Osteoblast (primary cell): ENCODE measurements around the gene WHRN. TPM values are rescaled to one million over a fixed set of nuclear protein-coding genes. Genes with fewer than 3 reads are reported as not detected.

ENCODE experiments used
- DNase-seq: peaks from one replicate; pipeline ENCODE4 v3.0.0; 2011; ENCODE audit warnings: low spot score, mixed read lengths; ENCODE audit not compliant: insufficient read length; ENCODE audit errors: missing footprints
- H2AFZ ChIP-seq: 2 replicates; pipeline ENCODE4 v1.6.0; 2011; ENCODE audit warnings: mild to moderate bottlenecking, low read length
- H3K27ac ChIP-seq: 2 replicates; pipeline ENCODE4 v1.5.1; 2011; ENCODE audit warnings: mild to moderate bottlenecking, low read depth, low read length, moderate library complexity
- H3K27me3 ChIP-seq: 2 replicates; pipeline ENCODE4 v1.6.0; 2012; ENCODE audit warnings: mild to moderate bottlenecking, control low read depth, inconsistent platforms, low read length, moderate library complexity; ENCODE audit not compliant: insufficient read depth
- H3K36me3 ChIP-seq: 2 replicates; pipeline ENCODE4 v1.5.1; 2011; ENCODE audit warnings: mild to moderate bottlenecking, low read length, control low read depth, moderate library complexity; ENCODE audit not compliant: insufficient read depth
- H3K4me1 ChIP-seq: 2 replicates; pipeline ENCODE4 v1.5.1; 2011; ENCODE audit warnings: mild to moderate bottlenecking, low read length, control low read depth, moderate library complexity; ENCODE audit not compliant: insufficient read depth
- H3K4me2 ChIP-seq: 2 replicates; pipeline ENCODE4 v1.6.0; 2011; ENCODE audit warnings: mild to moderate bottlenecking, low read length; ENCODE audit not compliant: insufficient read depth
- H3K4me3 ChIP-seq: fragments of 200-600 bp; sonication (generic); 3 replicates; pipeline ENCODE4 v1.5.1; 2012; ENCODE audit warnings: mild to moderate bottlenecking, low read length, inconsistent platforms; ENCODE audit not compliant: insufficient read depth
- H3K79me2 ChIP-seq: 2 replicates; pipeline ENCODE4 v1.6.0; 2012; ENCODE audit warnings: mild to moderate bottlenecking, low read length, control low read depth, inconsistent platforms; ENCODE audit not compliant: insufficient read depth
- H3K9me3 ChIP-seq: 2 replicates; pipeline ENCODE4 v1.5.1; 2011; ENCODE audit warnings: low read depth, low read length, control low read depth
- H4K20me1 ChIP-seq: 2 replicates; pipeline ENCODE4 v1.6.0; 2012; ENCODE audit warnings: mild to moderate bottlenecking, low read length, control low read depth; ENCODE audit not compliant: insufficient read depth
- CTCF ChIP-seq: IDR thresholded peaks from 2 replicates; pipeline ENCODE4 v1.5.1; 2011; ENCODE audit warnings: mild to moderate bottlenecking, low read depth, low read length, moderate library complexity; ENCODE audit errors: extremely low read depth
- total RNA-seq: library from RNA; depleted of rRNA; stranded (reverse); fragments of >200 nt; gene quantifications from 2 replicates; pipeline ENCODE4 v1.2.3, GENCODE V29; 2012

WHRN gene
- total RNA-seq, 1 donor = 2.2 TPM

- H4K20me1 ChIP-seq = no peaks in the 10 kb centered on the region
- H3K4me1 ChIP-seq = peaks cover 30% of the 10 kb centered on the region
- no peak for TF ChIP-seq CTCF
- H3K79me2 ChIP-seq = no peaks in the 10 kb centered on the region
- peak overlapping the region; percentile 90 for H3K27ac ChIP-seq
- no peak overlapping the region for H3K4me3 ChIP-seq
- no peaks in the 10 kb centered on the region for H3K27me3 ChIP-seq
- H3K9me3 ChIP-seq = no peaks in the 10 kb centered on the region
- peaks cover 39% of the 10 kb centered on the region for H3K36me3 ChIP-seq
- peak overlapping the region; percentile 60 for H3K4me2 ChIP-seq
- DNase-seq = peak; percentile 84
- no peak overlapping the region for H2AFZ ChIP-seq
These were observed 140.9 kb downstream of the WHRN start for GRCh38 chr9:114364134-114365041.

- Histone ChIP-seq H3K4me3 (no peak overlapping the region), H4K20me1 (no peaks in the 10 kb centered on the region), H3K27ac (peak overlapping the region; percentile 47), H3K9me3 (no peaks in the 10 kb centered on the region), H3K4me2 (peak overlapping the region; percentile 4), H3K79me2 (no peaks in the 10 kb centered on the region), H3K27me3 (no peaks in the 10 kb centered on the region), H2AFZ (no peak overlapping the region), H3K4me1 (peaks cover 30% of the 10 kb centered on the region), H3K36me3 (peaks cover 49% of the 10 kb centered on the region)
- TF ChIP-seq CTCF = no peak
- no peak for DNase-seq
These were observed 141.8 kb downstream of the WHRN start for GRCh38 chr9:114363424-114363823.

GRCh38 chr9:114362394-114362793 lies 142.9 kb downstream of the WHRN start:
- Histone ChIP-seq H3K4me2 (no peak overlapping the region), H4K20me1 (no peaks in the 10 kb centered on the region), H3K4me3 (no peak overlapping the region), H3K27ac (no peak overlapping the region), H3K27me3 (no peaks in the 10 kb centered on the region), H3K79me2 (no peaks in the 10 kb centered on the region), H3K4me1 (peaks cover 30% of the 10 kb centered on the region), H2AFZ (no peak overlapping the region), H3K9me3 (no peaks in the 10 kb centered on the region), H3K36me3 (peaks cover 48% of the 10 kb centered on the region)
- no peak for DNase-seq
- TF ChIP-seq CTCF = no peak

GRCh38 chr9:114361542-114361941 lies 143.7 kb downstream of the WHRN start:
- no peak for DNase-seq
- Histone ChIP-seq H3K4me3 (no peak overlapping the region), H3K27ac (no peak overlapping the region), H3K36me3 (peaks cover 50% of the 10 kb centered on the region), H3K4me2 (no peak overlapping the region), H3K9me3 (no peaks in the 10 kb centered on the region), H3K4me1 (peaks cover 26% of the 10 kb centered on the region), H3K27me3 (no peaks in the 10 kb centered on the region), H2AFZ (no peak overlapping the region), H3K79me2 (no peaks in the 10 kb centered on the region), H4K20me1 (no peaks in the 10 kb centered on the region)
- TF ChIP-seq CTCF = no peak
